Measurements from ENCODE around the gene DVL3.

- no peak for TF ChIP-seq CTCF (IDR thresholded peaks at IDR 0.05)
- TF ChIP-seq POLR2A (IDR thresholded peaks at IDR 0.05), result no peak
Measured at GRCh38 chr3:184175981-184176376, 20.8 kb downstream of the DVL3 start.

Measured in testis (tissue), 2 donors.